ENCODE measurements around the gene ACAD9.
"Not testable (repeated sequence)": the region's sequence is repeated elsewhere in the genome, so short reads cannot be mapped to it uniquely, and the experiment has no call there.

Gene ACAD9

DNA sequence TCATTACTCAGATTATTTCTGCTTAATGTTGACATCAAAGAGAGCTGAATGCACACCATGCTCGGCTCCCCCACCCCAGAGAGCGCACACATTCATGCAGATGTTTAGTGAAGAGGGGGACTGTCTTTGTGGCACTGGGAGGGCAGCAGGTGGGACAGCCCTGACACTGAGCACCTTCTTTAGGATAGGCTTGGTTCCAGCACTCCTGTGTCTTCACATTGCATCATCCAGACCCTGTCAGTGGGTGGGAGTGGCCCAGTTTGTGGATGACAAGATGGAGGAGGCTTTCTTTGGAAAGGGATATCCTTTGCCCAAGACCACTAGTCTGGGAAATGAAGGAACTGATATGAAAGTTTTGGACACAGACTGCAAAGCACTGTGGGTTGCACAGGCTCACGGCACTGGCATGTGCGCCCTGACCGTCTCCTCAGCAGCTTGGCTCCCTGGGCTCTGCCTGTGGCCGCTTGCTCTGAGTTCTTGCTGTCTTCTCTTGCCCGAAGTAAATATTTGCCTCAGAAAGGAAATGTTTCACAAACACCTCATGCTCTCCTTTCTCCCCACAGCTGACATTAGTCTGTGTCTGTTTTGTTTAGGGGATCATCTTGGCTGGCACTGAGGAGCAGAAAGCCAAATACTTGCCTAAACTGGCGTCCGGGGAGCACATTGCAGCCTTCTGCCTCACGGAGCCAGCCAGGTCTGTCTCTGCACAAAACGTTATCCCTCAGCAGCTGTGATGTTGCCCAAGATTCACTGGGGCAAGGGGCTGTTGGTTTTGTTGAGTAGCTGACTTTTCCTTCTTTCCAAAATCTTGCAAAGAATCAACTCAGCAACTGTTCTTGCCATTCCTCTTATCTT, 16.6 kb downstream of the ACAD9 start:
- peak; percentile 63 for DNase-seq (ENCODE audit: low spot score)

DNA sequence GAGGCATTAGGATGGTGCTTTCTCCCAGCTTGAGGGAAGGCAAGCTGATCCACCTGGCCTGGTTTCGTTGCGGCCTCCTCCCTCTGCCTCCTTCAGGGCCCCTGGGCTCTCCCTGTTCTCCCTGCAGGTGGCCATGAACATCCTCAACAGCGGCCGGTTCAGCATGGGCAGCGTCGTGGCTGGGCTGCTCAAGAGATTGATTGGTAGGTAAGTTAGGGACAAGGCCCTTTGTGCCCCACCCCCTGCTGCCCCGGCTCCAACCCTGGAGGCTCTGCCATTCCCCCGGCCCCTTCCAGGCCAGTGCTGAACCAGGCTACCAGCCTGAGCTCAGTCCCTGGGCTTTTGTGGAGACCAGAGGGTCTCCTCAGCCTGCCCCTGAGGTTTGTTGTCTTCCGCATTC, 23.0 kb downstream of the ACAD9 start:
- DNase-seq (ENCODE audit: low spot score): no peak

DNA sequence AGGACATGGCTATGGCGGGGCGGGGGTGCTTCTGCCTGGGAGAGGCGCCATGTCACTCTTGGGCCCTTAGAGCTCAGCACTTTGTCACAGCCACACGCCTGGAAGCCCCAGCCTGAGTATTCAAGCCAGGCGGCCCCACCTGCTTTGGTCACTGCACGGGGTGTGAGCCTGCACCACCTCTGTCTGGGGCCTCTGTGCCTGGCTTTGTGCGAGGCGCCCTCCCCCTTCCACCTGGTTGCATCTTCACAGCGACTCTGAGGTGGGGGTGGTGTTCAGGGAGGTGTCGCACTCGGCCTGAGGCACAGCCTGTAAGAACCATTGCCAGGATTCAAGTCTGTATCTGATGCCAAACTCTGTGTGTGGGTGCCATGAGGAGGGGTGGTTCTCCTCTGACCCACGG, 24.1 kb downstream of the ACAD9 start:
- no peak for DNase-seq (ENCODE audit: low spot score)

DNA sequence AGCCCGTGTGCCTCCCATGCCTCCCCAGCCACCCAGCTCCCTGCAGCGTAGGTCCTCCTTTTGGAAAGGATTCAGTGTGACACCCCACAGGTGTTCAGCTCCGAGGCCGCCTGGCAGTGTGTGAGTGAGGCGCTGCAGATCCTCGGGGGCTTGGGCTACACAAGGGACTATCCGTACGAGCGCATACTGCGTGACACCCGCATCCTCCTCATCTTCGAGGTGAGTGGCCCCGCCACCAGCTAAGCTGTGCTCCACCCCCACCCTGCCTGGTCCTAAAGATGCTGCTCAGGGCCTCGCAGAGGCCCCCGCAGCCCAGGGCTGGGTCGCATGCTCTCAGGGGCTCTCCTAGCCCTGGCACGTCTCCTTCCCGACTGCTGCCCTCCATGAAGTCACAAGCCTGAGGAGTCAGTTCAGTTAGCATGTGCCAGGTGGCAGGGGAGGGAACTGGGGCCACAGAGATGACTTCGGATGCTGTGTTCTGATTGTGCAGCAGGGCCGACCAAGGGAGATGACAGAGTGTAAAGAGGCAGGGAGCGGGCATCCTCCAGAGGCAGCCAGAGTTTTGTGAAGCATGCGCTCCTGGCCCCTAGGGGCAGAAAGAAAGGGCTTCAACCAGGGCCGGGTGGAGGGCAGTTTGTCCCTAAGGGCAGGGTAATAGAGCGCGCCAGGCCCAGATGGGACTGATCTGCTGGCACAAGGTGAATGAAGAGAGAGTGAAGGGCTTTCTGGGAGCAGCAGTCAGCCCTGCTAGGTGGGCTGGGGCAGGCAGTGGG, 26.8 kb downstream of the ACAD9 start:
- no peak for DNase-seq (ENCODE audit: low spot score)

DNA sequence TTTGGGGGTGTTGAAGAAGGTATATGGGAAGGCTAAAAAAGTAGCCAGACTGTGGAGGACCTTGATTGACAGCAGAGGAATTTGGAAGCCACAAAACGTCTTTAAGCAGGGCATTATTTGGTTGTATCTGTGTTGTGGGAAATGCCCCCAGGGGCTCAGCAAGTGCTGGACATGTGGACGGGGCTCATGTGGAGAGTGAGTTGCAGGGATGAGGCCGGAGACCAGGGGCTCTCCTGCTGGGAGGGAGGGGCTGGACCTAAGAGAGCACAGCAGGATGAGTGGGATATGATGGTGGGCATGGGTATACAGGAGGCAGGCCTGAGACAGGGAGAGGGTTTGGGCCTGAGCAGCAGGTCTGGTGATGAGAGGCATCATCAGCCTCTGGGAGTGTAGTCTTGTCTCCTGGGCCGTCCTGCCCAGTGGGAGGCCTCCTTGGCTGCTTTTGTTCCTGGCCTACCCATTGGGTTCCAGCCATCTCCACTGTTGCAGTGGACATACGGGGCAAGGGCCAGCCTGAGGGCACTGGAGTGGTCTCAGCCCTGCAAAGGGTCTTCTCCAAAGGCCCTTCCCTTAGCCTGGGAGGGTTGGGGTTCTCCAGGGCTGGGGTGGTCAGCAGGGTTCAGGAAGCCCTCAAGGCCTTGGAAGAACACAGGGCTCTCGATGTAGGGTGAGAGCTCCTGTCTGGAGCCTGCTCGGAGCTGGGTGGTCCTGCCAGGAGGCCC, 27.5 kb downstream of the ACAD9 start:
- DNase-seq (ENCODE audit: low spot score): no peak

DNA sequence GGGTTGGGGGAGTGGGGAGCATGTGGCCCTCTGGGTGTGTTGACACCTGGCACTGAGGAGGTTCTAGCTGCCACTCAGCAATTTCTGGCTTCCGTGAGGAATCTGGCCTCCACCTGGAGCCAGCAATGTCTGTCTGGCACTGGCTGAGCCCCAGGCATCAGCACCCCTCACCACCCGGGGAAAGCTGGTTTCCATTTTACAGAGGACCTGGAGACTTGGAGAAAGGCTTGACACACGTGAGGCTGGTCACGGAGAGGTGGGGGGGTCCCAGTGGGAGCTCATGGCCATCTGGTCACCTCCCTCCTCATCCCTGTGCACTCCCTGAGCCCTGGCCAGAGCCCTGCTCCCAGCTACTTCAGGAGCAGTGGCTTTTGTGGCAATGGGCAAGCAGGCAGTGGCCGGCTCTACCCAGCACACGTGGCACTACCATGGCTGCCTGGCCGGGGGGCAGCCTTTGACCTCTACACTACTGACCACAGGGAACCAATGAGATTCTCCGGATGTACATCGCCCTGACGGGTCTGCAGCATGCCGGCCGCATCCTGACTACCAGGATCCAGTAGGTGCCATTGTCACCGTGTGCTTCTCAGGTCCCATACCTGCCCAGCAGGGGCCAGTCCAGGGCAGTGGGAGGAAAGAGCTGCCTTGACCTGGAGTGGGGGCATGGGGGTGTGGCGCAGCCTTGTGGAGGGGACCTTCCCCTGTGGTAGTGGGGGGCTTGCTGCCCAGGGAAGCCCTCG, 28.5 kb downstream of the ACAD9 start:
- DNase-seq (ENCODE audit: low spot score): no peak

DNA sequence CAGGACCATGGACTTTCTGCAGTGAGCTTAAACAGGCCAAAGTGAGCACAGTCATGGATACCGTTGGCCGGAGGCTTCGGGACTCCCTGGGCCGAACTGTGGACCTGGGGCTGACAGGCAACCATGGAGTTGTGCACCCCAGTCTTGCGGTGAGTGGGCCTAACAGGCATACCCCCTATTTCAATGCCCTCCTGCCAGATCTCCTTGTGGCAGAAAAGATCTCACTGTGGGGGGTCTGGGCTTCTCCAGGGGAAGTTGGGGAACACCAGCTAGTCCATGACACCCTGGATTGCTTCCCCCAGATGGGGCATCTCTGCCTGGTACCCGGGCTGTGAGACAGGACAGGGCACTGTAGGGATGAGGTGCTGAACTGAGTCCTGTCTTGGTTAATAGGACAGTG, 29.5 kb downstream of the ACAD9 start:
- DNase-seq (ENCODE audit: low spot score): no peak

DNA sequence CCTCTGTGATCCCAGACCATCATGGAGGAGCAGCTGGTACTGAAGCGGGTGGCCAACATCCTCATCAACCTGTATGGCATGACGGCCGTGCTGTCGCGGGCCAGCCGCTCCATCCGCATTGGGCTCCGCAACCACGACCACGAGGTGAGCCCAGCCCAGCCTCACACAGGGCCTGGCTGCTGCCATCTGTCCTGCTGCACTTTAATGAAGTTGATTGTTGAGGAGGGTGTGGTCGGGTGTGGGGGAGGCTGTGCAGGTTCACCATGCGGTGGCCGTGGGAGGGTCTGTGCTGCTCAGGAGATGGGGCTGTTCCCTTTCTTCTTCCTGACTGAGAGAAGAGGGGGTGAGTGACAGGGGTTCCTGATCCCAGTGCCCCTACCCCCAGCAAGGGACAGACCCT, 30.6 kb downstream of the ACAD9 start:
- no peak for DNase-seq (ENCODE audit: low spot score)

DNA sequence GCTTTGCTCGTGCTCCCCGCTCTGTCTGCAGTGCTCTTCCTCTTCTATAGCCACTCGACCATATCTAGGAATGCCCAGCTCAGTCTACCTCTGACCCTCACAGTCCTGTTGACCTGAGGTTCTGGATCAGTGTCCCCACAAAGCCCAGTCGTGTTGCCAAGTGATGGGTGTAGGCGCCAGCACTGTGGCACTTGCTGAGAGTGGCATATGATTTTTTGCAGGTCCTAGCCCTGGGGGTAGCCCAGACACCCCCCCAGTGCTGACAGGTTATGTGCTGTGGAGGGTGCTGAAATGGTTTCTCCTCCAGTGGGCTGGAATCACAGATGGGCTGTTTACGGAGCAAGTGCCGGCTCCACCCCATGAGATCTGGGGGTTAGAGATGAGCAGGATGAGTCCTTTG, 32.5 kb downstream of the ACAD9 start:
- DNase-seq (ENCODE audit: low spot score): no peak

DNA sequence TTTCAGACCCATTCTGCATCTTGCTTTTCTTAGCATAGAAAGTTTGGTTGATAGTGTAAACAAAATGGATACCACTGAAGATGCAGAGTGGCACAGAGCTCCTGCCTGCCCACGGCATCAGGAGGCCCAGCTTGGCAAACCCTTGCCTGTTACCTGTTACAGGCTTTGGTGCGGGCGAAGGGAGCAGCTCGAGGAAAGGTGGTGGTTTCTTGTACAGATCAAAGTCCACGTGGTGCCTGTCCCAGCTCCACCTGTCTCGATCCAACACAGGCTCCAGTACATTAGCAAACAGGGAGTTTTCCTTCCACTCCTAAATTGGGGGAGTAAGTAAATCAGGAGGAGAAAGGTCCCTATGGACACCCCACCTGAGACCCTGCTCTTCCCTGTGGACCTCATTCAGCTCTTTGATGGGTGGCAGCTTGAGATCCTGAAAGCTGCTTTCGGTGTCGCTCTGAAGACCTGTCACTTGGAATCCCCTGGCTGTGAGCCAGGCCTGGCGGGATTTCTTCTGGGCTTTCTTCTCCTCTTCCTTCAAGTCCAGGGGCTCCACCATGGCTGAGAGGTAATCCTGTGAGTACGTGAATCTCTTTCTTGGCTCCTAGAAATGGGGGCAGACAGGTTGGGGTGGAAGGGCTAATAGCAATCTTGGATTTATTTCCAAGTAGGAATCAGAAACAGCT, 35.7 kb downstream of the ACAD9 start:
- no peak for DNase-seq (ENCODE audit: low spot score)

DNA sequence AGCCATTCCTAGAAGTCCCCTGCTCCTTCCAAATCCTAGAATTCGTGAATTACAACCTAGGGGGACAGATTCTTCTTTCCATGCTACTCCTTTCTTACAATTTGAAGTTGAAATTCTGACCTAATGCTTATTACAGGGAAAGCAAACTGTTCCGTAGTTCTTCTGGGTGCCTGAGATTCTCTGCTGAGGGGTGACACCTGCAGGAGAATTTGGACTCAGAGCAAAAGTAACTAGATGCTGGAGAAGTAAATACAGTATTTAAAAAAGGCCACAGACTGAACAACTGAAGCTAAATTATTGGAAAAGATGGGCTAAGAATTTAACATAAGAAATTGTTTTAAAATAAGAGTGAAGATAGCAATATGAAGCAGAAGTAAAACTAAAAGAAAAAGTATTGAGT, 37.9 kb downstream of the ACAD9 start:
- DNase-seq (ENCODE audit: low spot score): no peak

DNA sequence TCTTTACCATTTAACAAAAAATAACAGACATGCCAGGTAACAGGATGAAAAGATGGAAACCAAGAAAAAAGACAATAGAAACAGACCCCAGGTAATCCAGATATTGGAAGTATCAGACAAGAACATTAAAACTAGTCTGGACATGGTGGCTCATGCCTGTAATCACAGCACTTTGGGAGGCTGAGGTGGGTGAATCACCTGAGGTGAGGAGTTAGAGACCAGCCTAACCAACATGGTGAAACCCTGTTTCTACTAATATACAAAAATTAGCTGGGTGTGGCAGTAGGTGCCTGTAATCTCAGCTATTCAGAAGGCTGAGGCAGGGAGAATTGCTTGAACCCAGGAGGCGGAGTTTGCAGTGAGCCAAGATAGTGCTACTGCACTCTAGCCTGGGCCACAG, 40.6 kb downstream of the ACAD9 start:
- no peak for DNase-seq (ENCODE audit: low spot score)

DNA sequence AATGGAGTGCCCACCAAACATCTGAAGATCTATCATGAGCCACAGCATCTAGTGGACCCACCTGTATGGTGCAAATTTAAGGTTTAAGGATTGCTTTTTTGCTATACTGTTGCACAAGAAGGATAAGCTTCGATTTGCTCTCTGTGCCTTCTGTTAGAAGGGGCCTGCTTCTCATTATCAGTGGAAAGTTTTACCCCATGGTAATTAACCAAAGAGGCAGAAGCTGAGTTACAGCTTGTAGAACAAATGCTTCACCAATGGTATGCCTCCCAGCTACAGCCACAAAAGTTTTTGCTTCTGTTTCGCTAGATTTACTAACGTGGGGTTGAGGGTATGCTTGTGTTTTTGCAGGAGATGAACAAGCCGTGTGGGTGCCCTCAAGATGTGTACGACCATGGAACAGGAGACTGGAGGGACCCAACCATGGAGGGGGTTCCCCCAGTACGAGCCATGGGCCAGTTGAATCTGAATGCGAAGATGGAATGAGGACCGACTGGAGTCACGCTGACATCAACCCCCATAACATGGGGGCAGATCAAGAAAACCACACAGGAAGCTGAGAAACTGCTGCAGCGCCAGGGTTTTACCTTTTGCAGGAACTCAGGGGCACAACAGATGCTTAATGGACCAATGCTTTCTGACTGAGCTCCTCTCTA, 43.5 kb downstream of the ACAD9 start:
- DNase-seq (ENCODE audit: low spot score): no peak

DNA sequence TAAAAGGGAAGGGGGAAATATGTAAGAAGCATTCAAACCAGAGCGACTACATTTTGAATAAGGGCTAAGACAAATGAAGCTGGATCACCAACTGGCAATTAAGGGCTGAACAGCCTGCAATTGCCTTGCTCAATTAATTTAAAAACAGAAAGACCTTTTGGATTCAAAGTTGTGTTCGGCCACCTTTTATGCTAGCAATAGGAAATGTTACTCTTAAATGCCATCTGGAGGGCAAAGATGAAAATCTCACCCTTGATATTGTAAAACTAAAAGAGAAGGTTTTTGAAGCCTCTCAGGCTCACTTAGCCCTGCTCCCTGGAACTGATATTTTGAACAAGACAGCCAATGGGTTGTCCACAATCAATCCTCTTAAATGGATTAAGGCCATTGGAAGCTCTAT, 44.2 kb downstream of the ACAD9 start:
- no peak for DNase-seq (ENCODE audit: low spot score)

DNA sequence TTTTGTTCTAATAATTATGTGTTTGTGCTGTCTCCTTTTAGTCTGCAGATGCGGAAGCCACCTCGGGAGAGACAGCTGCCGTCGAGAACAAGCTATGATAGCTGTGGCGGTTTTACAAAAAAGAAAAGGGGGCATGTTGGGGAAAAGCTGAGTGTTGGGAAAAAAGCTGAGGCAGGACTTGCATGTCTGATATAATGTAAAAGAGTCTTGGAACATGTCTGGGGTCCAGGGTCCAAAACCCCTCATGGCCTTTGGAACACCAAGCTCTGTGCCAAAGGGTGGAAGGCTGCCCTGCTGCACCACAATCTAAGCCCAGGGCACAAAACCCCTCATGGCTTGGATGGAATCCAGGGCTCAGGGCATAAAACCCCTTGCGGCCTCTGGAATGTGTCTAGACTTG, 44.6 kb downstream of the ACAD9 start:
- not testable (repeated sequence) for DNase-seq (ENCODE audit: low spot score)

DNA sequence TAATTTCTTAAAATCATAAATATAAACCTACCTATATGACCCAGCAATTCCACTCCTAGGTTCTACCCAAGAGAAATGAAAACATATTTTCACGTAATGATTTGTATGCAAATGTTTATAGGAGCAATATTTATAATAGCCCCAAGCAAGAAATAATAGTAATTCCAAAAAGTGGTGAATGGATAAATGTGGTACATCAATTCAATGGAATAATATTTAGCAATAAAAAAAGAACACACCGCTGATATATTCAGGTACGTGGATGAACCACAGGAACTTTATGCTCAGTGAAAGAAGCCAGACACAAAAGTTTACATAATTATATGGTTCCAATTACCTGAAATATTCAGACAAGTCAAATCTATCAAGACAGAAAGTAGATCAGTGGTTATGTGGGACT, 49.9 kb downstream of the ACAD9 start:
- DNase-seq (ENCODE audit: low spot score): no peak

DNA sequence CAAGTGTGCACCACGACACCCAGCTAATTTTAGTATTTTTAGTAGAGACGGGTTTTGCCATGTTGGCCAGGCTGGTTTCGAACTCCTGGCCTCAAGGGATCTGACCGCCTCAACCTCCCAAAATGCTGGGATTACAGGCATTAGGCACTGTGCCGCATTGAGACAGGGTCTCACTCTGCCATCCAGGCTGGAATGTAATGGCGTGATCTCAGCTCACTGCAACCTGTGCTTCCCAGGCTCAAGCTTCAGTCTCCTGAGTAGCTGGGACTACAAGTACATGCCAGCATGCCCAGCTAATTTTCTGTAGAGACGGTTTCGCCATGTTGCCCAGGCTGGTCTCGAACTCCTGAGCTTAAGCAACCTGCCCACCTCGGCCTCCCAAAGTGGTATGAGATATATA, 51.6 kb downstream of the ACAD9 start:
- no peak for DNase-seq (ENCODE audit: low spot score)

DNA sequence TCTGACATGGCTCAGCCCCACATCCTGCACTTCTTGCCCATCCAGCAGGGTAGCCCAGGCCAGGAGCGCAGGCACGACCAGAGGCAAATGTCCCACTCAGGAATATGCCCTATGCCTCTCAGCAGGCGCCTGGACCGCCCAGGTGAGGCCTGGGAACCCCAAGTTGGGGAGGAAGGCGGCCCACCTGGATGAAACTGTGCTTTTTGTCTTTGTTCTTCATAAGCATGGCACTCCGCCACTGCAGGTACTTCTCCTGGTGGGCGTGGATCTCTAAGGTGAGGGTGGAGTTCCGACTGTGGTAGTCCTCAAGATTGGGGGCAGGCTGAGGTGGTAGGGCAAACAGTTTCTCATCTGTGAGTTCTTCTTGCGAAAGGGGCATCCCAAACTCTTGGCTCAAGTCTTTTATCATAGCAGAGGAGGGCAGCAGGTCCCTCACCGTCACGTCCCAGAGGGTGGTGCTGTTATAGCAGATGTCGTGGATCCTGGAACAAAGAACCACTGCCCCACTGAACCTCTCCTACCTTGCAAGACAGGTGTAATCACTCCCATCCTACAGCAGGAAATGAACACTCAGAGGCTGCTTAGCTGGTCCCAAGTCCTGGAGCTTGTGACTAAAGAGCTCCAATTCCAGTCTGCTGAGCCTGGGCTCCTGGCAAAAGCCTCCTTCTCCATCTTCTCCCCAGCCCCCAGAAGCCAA, 53.2 kb downstream of the ACAD9 start:
- DNase-seq (ENCODE audit: low spot score): no peak

DNA sequence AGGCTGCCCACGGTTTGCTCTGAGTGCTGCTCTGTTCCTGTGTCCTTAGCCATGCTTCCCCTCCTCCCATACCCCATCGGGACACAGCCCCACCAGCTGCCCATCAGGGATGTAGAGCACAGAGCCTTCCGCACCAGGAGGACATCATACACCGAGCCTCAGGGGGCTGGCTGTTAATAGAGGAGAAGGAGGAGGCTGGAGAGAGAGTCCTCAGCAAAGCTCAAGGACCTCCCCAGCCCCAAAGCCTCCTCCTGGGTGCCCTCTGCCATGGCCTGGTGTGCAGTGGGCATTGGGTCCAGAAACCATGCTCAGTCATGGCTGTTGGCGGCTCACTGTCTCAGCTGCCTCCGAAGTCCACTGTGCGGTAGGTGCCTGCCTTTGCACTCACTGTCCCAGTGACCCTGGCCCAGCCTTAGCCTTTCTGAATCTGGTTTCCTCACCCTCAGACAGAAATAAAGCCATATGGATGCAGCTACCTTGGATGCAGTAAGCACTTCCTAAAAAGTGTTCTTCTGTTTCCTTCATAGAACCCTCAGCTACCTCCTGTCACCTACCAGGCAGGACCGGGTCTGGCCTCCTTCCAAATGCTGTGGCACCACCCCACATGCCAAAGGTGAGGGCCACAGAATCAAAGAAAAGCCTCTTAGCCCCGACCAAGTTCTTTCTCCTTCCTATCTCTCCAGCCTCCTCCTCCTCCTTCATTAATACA, 53.9 kb downstream of the ACAD9 start:
- no peak for DNase-seq (ENCODE audit: low spot score)

DNA sequence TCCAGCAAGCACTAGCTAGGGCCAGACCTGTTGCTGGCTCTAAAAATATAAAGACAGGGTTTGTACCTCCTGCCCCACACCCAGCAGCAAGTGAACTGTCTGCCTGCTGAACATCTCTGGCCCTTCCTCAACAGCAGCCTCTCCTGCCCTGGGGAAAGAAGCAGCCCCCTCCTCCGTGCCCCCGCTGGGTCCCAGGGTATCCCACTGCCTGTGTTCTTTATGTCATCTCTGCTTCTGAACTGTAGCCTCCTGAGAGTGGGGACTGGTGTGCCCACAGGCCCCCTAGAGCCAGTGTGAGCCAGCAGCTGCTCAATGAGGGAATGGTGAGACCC, 54.5 kb downstream of the ACAD9 start:
- DNase-seq (ENCODE audit: low spot score): no peak

Data from SW480 (cell line).